GM12874 (cell line): Measurements from ENCODE around the gene CLEC4D.

ENCODE experiments used
- TF ChIP-seq, protein P1 (sequence below): IDR thresholded peaks from 2 replicates; pipeline ENCODE4 v1.5.1; 2011; ENCODE audit warnings: low read depth, mild to moderate bottlenecking, control low read depth, low read length, moderate library complexity; ENCODE audit not compliant: insufficient read depth

CLEC4D gene

DNA sequence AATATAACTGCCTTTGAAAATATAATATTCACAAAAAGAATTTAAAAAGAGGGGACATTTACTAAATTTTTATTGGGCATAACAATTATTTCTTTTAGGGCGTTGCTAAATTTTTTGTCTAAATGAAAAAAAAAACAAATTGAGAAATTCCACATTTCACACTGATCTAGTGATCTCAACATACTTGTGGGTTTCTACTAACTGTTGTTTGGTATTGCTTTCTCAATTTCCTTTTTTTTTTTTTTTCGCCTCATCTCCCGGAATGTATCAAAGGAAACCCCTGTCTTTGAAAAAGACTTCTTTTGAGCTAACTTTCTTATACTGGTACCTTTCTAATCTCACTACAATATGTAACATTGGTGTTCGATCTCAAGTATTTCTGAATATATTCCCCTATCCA, at the start of gene CLEC4D:
Gene CLEC4D, plus strand, starts transcription at position 248 of the 400 bp plus-strand sequence. CDS start 230 bp downstream, outside the sequence.
- TF ChIP-seq, protein P1, sequence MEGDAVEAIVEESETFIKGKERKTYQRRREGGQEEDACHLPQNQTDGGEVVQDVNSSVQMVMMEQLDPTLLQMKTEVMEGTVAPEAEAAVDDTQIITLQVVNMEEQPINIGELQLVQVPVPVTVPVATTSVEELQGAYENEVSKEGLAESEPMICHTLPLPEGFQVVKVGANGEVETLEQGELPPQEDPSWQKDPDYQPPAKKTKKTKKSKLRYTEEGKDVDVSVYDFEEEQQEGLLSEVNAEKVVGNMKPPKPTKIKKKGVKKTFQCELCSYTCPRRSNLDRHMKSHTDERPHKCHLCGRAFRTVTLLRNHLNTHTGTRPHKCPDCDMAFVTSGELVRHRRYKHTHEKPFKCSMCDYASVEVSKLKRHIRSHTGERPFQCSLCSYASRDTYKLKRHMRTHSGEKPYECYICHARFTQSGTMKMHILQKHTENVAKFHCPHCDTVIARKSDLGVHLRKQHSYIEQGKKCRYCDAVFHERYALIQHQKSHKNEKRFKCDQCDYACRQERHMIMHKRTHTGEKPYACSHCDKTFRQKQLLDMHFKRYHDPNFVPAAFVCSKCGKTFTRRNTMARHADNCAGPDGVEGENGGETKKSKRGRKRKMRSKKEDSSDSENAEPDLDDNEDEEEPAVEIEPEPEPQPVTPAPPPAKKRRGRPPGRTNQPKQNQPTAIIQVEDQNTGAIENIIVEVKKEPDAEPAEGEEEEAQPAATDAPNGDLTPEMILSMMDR: no peak

DNA sequence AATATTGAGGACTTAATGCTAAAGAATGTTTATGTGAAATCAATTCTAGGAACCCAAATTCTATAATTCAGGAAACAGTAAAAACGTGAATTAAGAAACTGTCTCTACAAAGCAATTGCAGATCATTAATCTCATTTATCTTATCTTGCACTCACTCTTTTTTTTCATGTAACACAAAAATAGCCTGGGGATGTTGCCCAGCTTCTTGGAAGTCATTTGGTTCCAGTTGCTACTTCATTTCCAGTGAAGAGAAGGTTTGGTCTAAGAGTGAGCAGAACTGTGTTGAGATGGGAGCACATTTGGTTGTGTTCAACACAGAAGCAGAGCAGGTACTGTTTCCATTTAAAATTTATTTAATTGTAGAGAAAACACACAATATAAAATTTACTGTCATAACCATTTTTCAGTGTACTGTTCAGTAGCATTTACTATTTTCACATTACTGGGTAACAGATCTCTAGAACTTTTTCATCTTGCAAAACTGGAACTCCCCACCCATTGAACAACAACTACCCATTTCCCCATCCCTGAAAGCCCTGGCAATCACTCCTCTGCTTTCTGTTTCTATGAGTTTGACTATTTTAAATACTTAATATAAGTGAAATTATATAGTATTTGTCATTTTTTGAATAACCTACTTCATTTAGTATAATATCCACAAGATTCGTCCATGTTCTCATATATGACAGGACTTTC, 47.9 kb upstream of the CLEC4D start:
- TF ChIP-seq, protein P1: no peak

DNA sequence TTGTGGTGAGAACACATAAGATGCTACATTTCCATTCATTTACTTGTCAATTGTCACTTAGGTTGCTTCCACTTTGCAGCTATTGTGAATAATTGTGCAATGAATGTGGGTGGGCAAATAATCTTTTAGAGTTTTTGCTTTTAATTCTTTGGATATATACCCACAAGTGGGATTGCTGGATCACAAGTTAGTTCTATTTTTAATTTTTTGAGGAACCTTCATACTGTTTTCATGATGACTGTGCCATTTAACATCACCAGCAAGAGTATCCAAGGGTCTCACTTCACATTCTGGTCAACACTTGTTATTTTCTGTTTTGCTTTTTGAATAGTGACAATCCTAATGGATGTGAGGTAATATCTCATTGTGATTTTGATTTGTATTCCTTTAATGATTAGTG, 47.1 kb upstream of the CLEC4D start:
- TF ChIP-seq, protein P1: no peak

DNA sequence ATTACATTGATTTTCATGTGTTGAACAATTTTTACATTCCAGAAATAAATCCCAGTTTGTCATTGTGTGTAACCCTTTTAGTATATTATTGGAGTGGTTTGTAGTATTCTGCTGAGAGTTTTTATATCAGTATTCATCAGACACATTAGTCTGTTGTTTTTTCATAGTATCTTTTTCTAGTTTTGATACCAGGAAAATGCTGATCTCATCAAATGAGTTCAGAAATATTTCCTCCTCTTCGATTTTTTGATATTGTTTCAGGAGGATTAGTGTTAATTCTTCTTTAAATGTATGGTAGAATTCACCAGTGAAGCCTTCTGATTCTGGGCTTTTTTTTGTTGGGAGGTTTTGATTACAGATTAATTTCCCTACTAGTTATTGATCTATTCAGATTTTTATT, 42.2 kb upstream of the CLEC4D start:
- TF ChIP-seq, protein P1: no peak

DNA sequence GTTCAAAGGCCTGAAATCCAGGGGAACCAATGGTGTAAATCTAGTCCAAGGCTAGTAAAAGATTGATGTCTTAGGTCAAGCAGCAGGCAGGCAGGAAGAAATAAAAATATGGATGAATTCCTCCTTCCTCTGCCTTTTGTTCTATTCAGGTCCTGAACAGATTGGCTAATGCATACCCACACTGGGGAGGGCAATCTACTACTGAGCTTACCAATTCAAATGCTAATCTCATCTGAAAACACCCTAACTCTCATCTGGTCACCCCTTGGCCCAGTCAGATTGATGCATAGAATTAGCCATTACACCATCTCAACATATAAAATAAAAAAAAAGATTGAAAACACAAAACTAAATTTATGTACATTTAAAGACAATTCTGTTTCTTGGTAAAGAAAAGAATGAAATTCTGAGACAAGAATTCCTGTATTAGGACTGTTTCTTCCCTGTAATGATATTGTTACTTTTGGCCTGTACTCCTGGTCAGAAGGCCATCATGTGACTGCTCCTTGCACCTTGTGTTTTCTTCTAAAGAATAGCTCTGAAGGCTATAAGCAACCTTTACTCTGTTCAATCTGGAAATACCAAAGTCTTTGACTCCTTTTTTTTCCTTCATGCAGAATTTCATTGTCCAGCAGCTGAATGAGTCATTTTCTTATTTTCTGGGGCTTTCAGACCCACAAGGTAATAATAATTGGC, 37.6 kb upstream of the CLEC4D start:
- TF ChIP-seq, protein P1: no peak

DNA sequence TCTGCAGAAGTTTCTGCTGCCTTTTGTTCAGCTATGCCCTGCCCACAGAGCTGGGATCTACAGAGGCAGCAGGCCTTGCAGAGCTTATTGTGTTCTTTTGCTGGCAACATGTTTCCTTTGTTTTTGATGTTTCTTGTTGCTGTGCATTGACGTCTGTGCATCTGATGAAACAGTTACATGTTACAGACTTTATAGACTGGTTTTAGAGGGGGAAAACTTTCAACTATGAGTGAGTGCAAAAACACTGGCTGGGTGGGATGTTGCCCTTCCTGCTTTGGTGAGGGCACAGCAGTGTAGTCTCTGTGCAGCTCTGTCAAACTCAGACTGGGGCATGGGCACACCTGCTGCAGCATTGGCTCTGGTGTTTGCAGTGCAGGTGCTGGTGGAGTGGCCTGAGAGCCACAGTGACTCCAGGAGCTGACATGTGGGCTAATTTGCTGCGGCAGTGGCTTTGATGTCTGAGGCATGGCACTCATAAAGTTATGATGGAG, 30.7 kb upstream of the CLEC4D start:
- TF ChIP-seq, protein P1: no peak

DNA sequence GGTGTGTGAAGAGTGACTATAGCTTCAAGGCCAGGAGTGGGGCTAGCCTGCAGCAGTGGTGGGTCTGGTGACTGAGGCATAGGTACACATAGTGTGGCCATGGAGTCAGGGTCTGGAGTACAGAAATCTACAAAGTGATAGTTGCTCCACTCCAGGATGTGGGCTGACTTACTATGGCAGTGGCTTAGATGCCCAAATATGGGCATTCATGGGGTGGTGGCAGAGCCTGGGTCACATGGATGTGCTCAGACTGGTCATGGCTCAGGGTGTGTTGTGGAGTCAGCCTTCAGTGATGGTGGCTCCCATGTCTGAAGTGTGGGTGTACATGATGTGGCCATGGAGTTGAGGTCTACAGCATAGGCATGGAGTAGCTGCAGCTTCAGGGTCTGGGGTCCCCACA, 30.2 kb upstream of the CLEC4D start:
- TF ChIP-seq, protein P1: no peak
